ENCODE results near the gene CDH20.

GRCh38 chr18:61556316-61556715 lies 223.1 kb downstream of the CDH20 start:
- TF ChIP-seq MYC (IDR thresholded peaks at IDR 0.05; ENCODE audit: low read depth, low read length) = no peak
- TF ChIP-seq CTCF (IDR thresholded peaks at IDR 0.05; ENCODE audit: low read depth, low read length) = no peak
- TF ChIP-seq MAX (IDR thresholded peaks at IDR 0.05; ENCODE audit: low read depth, low read length) = no peak
- TF ChIP-seq POLR2A (IDR thresholded peaks at IDR 0.05; ENCODE audit: extremely low read depth, insufficient read length) = no peak
